Left forelimb (tissue), 1 donor: ENCODE data around the gene PXDC1.
"Not testable (repeated sequence)": the region's sequence is repeated elsewhere in the genome, so short reads cannot be mapped to it uniquely, and the experiment has no call there.

Experiments
- DNase-seq: peaks from one replicate; pipeline ENCODE4 v3.0.0-alpha.2; 2018; ENCODE audit warnings: low spot score

Gene PXDC1

DNA sequence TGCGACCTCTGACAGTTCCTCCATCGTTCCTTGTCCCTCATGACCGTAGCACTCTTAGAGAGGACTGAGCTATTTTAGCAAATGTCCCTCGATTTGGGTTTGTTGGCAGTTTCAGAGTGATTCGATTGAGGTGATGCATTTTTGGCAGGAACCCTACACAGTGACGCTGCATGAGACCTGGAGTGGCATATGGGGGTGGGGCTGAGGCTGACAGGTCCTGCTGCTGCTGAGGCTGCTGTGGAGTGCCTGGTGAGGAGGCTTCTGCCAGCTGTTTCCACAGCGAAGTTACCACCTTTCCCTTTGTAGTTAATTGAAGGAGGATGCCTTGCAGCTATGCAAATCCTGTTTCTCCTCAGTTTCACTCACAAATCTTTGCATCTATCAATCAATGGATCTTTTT, 19.8 kb downstream of the PXDC1 start:
- DNase-seq: no peak

GRCh38 chr6:3729603-3730344, 21.7 kb downstream of the PXDC1 start:
- no peak for DNase-seq

GRCh38 chr6:3727593-3728108, 23.9 kb downstream of the PXDC1 start:
- no peak for DNase-seq

GRCh38 chr6:3727036-3727435, 24.5 kb downstream of the PXDC1 start:
- no peak for DNase-seq

GRCh38 chr6:3726421-3726820, 25.1 kb downstream of the PXDC1 start:
- no peak for DNase-seq

- no peak for DNase-seq
Measured at GRCh38 chr6:3725145-3726047, 26.1 kb downstream of the PXDC1 start.

DNA sequence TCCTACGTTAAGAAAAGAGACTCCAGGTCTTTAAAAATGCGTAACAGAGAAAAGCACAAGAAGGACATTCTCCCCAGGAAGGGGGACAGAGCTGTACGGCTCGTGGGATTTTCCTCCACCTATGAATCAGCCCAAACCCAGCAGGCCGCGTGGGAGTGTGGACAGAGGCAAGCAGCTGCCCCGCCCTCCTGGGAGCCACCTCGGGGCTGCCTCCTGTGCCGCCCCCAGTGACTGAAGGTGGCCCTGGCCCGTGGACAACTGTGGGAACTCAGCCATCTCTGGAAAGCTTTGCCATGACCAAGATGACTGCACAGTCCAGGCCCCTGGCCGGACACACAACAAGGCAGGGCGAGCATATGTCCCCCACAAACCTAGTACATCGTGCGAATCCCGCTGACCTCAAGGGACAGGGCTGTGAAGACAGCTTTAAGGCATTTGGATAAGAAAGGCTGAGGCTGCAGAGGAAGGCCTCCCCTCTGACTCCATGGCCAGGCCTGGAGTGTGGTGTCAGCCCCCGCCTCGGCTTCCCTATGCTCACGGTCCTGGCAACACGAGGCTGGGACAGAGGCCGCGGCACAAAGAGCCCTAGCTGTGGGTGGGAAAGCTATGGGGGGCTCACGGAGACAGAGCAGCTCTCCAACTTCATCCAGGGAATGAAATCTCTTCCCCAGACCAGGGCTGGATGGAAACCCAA, 26.9 kb downstream of the PXDC1 start:
- DNase-seq: no peak

GRCh38 chr6:3723966-3724365, 27.5 kb downstream of the PXDC1 start:
- no peak for DNase-seq

DNA sequence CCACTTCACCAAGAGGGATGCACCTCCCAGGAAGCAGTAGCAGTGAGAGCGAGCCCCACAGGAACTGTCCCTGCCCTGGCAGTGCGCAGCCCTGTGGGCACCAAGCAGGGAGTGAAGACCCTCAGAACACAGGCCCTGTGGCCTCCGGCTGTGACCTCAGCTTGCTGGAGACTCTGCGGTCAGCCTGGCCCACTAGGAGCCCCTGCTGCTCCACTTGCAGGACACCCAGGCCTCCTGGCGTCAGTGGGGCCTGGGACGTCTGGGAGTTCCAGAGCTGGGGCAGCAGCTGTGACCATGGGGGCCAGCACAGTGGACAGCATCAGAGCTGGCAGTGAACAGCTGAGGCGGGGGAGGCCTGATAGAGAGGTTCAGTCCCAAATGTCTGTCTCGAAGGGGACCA, 28.3 kb downstream of the PXDC1 start:
- no peak for DNase-seq

- no peak for DNase-seq
Measured at GRCh38 chr6:3722785-3723184, 28.7 kb downstream of the PXDC1 start.

GRCh38 chr6:3721810-3722621, 29.5 kb downstream of the PXDC1 start:
- DNase-seq: no peak

GRCh38 chr6:3720770-3721169, 30.7 kb downstream of the PXDC1 start:
- not testable (repeated sequence) for DNase-seq

GRCh38 chr6:3719462-3720308, 31.8 kb downstream of the PXDC1 start:
- no peak for DNase-seq

- no peak for DNase-seq
Measured at GRCh38 chr6:3718407-3718806, 33.1 kb downstream of the PXDC1 start.

- no peak for DNase-seq
Measured at GRCh38 chr6:3715285-3715684, 36.2 kb downstream of the PXDC1 start.

DNA sequence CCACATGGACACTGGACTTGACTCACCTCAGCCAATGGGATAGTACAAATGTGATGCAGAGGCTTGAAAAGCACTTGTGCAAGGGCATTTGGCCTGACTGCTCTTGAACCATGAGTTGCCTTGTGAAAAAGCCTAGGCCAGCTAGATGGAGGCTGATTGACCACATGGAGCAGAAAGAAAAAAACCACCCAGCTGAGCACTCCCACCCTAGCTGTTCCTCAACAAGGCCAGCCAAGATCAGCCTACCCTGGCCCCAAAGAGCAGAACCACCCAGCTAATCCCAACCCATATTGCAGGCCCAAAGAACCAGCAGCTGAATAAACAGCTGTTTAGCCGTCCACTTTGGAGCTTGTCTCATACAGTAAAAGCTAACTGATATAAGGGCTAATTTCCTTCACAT, 36.7 kb downstream of the PXDC1 start:
- no peak for DNase-seq

GRCh38 chr6:3714111-3714510, 37.4 kb downstream of the PXDC1 start:
- DNase-seq: no peak

DNA sequence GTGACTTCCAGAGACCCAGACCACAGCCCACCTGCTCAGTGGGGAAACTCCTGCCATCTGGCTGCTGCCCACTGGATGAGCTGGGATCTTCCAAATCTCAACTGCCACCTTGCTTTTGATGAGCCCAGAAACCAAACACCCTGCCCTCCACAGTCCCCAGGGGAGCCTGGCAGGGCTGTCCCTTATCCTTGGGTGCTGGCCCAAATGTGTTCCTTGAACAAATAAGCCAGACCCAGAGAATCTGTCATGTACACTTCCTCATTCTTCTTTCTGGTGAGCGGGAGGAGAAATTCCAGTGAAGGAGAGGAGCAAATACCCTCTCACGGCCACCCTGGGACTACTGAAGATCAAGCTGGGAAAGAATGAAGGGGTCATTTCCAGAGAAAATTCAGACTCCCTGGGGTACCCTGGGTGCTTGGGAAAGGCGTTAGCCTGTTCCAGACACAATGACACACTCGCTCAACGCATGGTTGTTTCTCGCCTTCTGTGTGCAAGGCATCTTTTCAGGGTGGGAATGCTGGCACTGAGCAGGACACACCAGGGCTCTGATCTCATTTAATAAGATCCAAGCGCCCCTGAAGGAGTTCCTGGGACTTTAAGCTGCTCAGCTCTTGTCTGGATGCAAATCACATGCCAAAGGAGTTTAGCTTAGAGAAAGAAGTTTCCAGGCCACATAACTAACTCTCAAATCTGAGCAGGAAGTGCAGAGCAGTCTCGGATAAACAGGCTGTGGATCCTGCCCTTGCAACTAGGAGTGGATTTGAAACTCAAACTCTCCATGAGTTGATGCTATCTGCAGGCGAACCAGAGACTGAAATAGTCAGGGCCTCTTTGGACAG, 38.5 kb downstream of the PXDC1 start:
- DNase-seq: no peak

GRCh38 chr6:3711776-3712175, 39.7 kb downstream of the PXDC1 start:
- no peak for DNase-seq

GRCh38 chr6:3710403-3710802, 41.1 kb downstream of the PXDC1 start:
- DNase-seq: no peak
